IPS-11a (cell line): Measurements from ENCODE around the gene USP17L27.
"Not testable (repeated sequence)": the region's sequence is repeated elsewhere in the genome, so short reads cannot be mapped to it uniquely, and the experiment has no call there.

ENCODE experiments used
- H3K4me3 ChIP-seq: one replicate; pipeline ENCODE4 v1.5.1; 2013; ENCODE audit warnings: low read depth, low read length, control low read depth

The USP17L27 gene, protein sequence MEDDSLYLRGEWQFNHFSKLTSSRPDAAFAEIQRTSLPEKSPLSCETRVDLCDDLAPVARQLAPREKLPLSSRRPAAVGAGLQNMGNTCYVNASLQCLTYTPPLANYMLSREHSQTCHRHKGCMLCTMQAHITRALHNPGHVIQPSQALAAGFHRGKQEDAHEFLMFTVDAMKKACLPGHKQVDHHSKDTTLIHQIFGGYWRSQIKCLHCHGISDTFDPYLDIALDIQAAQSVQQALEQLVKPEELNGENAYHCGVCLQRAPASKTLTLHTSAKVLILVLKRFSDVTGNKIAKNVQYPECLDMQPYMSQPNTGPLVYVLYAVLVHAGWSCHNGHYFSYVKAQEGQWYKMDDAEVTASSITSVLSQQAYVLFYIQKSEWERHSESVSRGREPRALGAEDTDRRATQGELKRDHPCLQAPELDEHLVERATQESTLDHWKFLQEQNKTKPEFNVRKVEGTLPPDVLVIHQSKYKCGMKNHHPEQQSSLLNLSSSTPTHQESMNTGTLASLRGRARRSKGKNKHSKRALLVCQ

DNA sequence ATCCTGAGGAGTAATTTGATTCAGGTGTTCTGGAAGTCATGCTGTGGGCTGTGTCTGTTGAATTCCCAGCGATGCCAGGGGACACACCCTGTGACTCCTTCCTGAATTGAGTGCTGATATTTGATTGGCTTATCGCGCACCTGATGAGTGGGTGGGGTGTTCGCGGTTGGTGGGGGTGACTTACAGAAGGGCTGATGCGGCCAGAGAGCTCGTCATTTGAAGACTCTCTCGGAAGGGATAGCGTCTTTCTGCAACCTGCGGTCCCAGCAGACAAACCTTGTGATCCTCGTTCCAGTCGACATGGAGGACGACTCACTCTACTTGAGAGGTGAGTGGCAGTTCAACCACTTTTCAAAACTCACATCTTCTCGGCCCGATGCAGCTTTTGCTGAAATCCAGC, at the start of gene USP17L27:
Gene USP17L27, plus strand, starts transcription at position 301 of the 400 bp plus-strand sequence. Its CDS starts 0 bp downstream, at position 301.
- not testable (repeated sequence) for H3K4me3 ChIP-seq

DNA sequence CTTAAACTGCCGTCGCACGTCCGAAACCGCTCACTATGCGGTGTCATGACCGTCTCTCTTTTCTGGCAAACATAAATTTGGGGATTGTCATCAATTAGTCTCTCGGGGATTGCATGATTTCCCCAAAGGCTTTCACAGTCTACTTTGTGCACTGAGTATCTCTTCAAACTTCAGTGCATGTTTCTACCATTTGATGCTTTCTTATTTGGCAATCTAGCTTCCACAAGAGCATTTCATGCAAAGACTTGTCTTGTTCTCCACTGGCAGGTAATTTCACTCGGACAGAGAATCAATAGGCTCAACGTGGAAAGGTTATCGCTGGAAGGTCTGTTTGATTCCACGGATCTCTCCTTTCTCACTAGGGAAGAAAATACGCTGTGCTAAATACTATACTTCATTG, 19.8 kb upstream of the USP17L27 start:
- H3K4me3 ChIP-seq: not testable (repeated sequence)

GRCh38 chr4:9324865-9325264, 19.1 kb upstream of the USP17L27 start, which contains the start of gene USP17L24:
USP17L24 (plus strand) TSS chr4:9325165; CDS start chr4:9325165, 0 bp downstream.
- not testable (repeated sequence) for H3K4me3 ChIP-seq

GRCh38 chr4:9329611-9330010, 14.3 kb upstream of the USP17L27 start, which contains the start of gene USP17L25:
USP17L25 (plus strand) TSS chr4:9329911; CDS start chr4:9329911, 0 bp downstream.
- not testable (repeated sequence) for H3K4me3 ChIP-seq

DNA sequence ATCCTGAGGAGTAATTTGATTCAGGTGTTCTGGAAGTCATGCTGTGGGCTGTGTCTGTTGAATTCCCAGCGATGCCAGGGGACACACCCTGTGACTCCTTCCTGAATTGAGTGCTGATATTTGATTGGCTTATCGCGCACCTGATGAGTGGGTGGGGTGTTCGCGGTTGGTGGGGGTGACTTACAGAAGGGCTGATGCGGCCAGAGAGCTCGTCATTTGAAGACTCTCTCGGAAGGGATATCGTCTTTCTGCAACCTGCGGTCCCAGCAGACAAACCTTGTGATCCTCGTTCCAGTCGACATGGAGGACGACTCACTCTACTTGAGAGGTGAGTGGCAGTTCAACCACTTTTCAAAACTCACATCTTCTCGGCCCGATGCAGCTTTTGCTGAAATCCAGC, 9.6 kb upstream of the USP17L27 start, which contains the start of gene USP17L26:
Gene USP17L26, plus strand, starts transcription at position 301 of the 400 bp plus-strand sequence. Its CDS starts 0 bp downstream, at position 301.
- H3K4me3 ChIP-seq: not testable (repeated sequence)

DNA sequence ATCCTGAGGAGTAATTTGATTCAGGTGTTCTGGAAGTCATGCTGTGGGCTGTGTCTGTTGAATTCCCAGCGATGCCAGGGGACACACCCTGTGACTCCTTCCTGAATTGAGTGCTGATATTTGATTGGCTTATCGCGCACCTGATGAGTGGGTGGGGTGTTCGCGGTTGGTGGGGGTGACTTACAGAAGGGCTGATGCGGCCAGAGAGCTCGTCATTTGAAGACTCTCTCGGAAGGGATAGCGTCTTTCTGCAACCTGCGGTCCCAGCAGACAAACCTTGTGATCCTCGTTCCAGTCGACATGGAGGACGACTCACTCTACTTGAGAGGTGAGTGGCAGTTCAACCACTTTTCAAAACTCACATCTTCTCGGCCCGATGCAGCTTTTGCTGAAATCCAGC, 4.8 kb upstream of the USP17L27 start, which contains the start of gene USP17L5:
Gene USP17L5, plus strand, starts transcription at position 301 of the 400 bp plus-strand sequence. Its CDS starts 0 bp downstream, at position 301.
- not testable (repeated sequence) for H3K4me3 ChIP-seq

GRCh38 chr4:9348593-9348992, 4.6 kb downstream of the USP17L27 start, which contains the start of gene USP17L28:
USP17L28 (plus strand) TSS chr4:9348893; CDS start chr4:9348893, 0 bp downstream.
- H3K4me3 ChIP-seq: not testable (repeated sequence)

- H3K4me3 ChIP-seq: not testable (repeated sequence)
These were observed 6.9 kb downstream of the USP17L27 start for GRCh38 chr4:9350866-9351265.

DNA sequence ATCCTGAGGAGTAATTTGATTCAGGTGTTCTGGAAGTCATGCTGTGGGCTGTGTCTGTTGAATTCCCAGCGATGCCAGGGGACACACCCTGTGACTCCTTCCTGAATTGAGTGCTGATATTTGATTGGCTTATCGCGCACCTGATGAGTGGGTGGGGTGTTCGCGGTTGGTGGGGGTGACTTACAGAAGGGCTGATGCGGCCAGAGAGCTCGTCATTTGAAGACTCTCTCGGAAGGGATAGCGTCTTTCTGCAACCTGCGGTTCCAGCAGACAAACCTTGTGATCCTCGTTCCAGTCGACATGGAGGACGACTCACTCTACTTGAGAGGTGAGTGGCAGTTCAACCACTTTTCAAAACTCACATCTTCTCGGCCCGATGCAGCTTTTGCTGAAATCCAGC, 9.4 kb downstream of the USP17L27 start, which contains the start of gene USP17L29:
Gene USP17L29, plus strand, starts transcription at position 301 of the 400 bp plus-strand sequence. Its CDS starts 0 bp downstream, at position 301.
- H3K4me3 ChIP-seq: not testable (repeated sequence)

GRCh38 chr4:9362829-9363228, 18.9 kb downstream of the USP17L27 start, which contains the start of gene USP17L30:
USP17L30 (plus strand) TSS chr4:9363129; CDS start chr4:9363129, 0 bp downstream.
- H3K4me3 ChIP-seq: not testable (repeated sequence)

GRCh38 chr4:9379881-9380280, 35.9 kb downstream of the USP17L27 start:
- H3K4me3 ChIP-seq: not testable (repeated sequence)

DNA sequence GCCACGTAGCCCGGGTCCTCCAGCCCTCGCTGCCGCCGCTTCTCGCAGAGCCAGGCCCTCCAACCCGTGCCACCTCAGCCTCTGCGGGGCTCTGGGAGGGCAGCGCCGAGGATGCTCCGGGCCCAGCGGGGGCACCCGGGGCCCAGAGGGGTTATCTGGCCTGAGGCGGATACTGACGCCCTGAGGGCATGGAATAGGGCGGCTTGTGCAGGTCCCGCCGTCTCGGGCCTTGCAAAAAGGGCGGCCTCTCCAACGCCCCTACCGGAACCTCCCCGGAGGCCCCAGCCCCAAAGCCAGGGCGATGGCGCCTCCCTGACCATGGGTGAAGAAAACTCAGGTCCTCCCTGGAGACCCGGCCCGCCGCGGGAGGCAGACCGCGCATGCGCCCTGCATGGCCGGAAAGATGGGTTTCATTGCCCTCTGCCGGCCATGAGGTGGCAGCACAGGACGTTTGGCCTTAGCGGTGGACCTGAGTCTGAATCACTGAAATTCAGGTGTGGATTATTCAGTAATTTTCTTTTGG, 37.1 kb downstream of the USP17L27 start:
- H3K4me3 ChIP-seq: not testable (repeated sequence)

GRCh38 chr4:9384126-9384525, 40.2 kb downstream of the USP17L27 start:
- H3K4me3 ChIP-seq: no peak overlapping the region

GRCh38 chr4:9389001-9389400, 45.1 kb downstream of the USP17L27 start:
- H3K4me3 ChIP-seq: not testable (repeated sequence)
